ENCODE results near the gene FRS3.

GRCh38 chr6:41822021-41822420 is 42.3 kb upstream of the FRS3 start:
- TF ChIP-seq SP1 (IDR thresholded peaks at IDR 0.05) (no peak), FOXA1 (IDR thresholded peaks at IDR 0.05) (no peak), FOXM1 (IDR thresholded peaks at IDR 0.05; ENCODE audit: borderline replicate concordance) (no peak), BHLHE40 (IDR thresholded peaks at IDR 0.05; ENCODE audit: borderline replicate concordance) (no peak), ELF4 (IDR thresholded peaks at IDR 0.05) (no peak), NFRKB (IDR thresholded peaks at IDR 0.05) (no peak), ZNF384 (IDR thresholded peaks at IDR 0.05) (no peak), PKNOX1 (IDR thresholded peaks at IDR 0.05) (no peak)
